Panc1 (cell line): Measurements from ENCODE around the gene MAB21L3. TPM values are rescaled to one million over a fixed set of nuclear protein-coding genes. Genes with fewer than 3 reads are reported as not detected.

Experiments used
- ATAC-seq: fragments of 200-7000 bp; cut with Tn5 transposase; 2 replicates; pipeline ENCODE4 v1.9.1; 2020; ENCODE audit warnings: mild to moderate bottlenecking, moderate library complexity
- BruUV-seq: library from RNA; stranded (reverse); fragments of 400-500 nt; replicated peaks from 2 replicates; lab custom pipeline; 2021; lab: Mats Ljungman, UMichigan
- CTCF ChIA-PET: fragments of 300-600 bp; sonication (Branson Sonifier 250); formaldehyde crosslinking; loops from one replicate; lab custom pipeline; 2022; ENCODE audit warnings: antibody characterized with exemption; lab: Charles Lee
- POLR2A ChIA-PET: fragments of 300-600 bp; sonication (Branson Sonifier 250); formaldehyde crosslinking; loops from one replicate; lab custom pipeline; 2022; ENCODE audit warnings: antibody characterized with exemption; lab: Charles Lee
- DNase-seq: peaks from one replicate; pipeline ENCODE4 v3.0.0-alpha.2; 2010; ENCODE audit warnings: low read depth, low spot score
- H3K27ac ChIP-seq: 2 replicates; pipeline ENCODE4 v1.5.1; 2011; ENCODE audit warnings: mild to moderate bottlenecking, low read length, inconsistent platforms
- H3K27me3 ChIP-seq: fragments of 200-500 bp; sonication (Bioruptor generic); 2 replicates; pipeline ENCODE4 v1.6.0; 2014; ENCODE audit warnings: low read length, inconsistent platforms; ENCODE audit not compliant: control insufficient read depth, insufficient read depth
- H3K36me3 ChIP-seq: fragments of 200-500 bp; sonication (Bioruptor generic); 2 replicates; pipeline ENCODE4 v1.5.1; 2014; ENCODE audit warnings: inconsistent platforms, mild to moderate bottlenecking, low read length, moderate library complexity; ENCODE audit not compliant: control insufficient read depth, insufficient read depth
- H3K4me1 ChIP-seq: 2 replicates; pipeline ENCODE4 v1.5.1; 2011; ENCODE audit warnings: inconsistent platforms, mild to moderate bottlenecking, low read length, moderate library complexity; ENCODE audit not compliant: control insufficient read depth, insufficient read depth
- H3K4me3 ChIP-seq, 2 experiments: 2 replicates each; pipeline ENCODE4 v1.5.1; 2011 to 2012; ENCODE audit warnings: low read depth in 2 of 2, low read length in 2 of 2, mild to moderate bottlenecking in 2 of 2, inconsistent platforms in 1 of 2, moderate library complexity in 1 of 2
- H3K9me3 ChIP-seq: fragments of 200-500 bp; sonication (Bioruptor generic); 2 replicates; pipeline ENCODE4 v1.5.1; 2014; ENCODE audit warnings: low read depth, mild to moderate bottlenecking, inconsistent platforms, low read length, moderate library complexity; ENCODE audit not compliant: control insufficient read depth, insufficient read depth
- POLR2AphosphoS5 ChIP-seq: IDR thresholded peaks from 2 replicates; pipeline ENCODE4 v1.6.1; 2012; ENCODE audit warnings: mild to moderate bottlenecking, low read depth, low read length, moderate library complexity
- REST ChIP-seq, 2 experiments: IDR thresholded peaks; 2 replicates each; pipeline ENCODE4 v1.6.1; 2011 to 2012; ENCODE audit warnings: low read depth in 2 of 2, control low read depth in 1 of 2, low read length in 1 of 2, mild to moderate bottlenecking in 1 of 2, moderate library complexity in 1 of 2; ENCODE audit not compliant: insufficient read depth in 1 of 2
- SIN3A ChIP-seq: IDR thresholded peaks from 2 replicates; pipeline ENCODE4 v1.6.1; 2012; ENCODE audit warnings: low read depth, mild to moderate bottlenecking, low read length, moderate library complexity, borderline replicate concordance; ENCODE audit not compliant: insufficient read depth
- TCF7L2 ChIP-seq: IDR thresholded peaks from 2 replicates; pipeline ENCODE4 v1.6.1; 2011; ENCODE audit warnings: mild to moderate bottlenecking, low read depth, low read length, inconsistent platforms
- in situ Hi-C: cut with HindIII; loops from 2 replicates; pipeline ENCODE4 v1.10.0; 2016; ENCODE audit warnings: low sequenced_read_pairs, low pct_unique_long_range_greater_than_20kb
- intact Hi-C: fragments of 100-400 bp; cut with micrococcal nuclease; formaldehyde crosslinking; loops from one replicate; pipeline ENCODE4 v1.10.0; 2022; ENCODE audit not compliant: unreplicated experiment
- total RNA-seq: library from RNA; stranded (reverse); gene quantifications from one replicate; pipeline ENCODE4 v1.2.1, GENCODE V29; 2021; ENCODE audit not compliant: unreplicated experiment
- TF ChIP-seq, protein P1 (sequence below): fragments of 450-650 bp; IDR thresholded peaks from 2 replicates; pipeline ENCODE4 v1.5.1; 2017; ENCODE audit warnings: mild to moderate bottlenecking

The MAB21L3 gene
- total RNA-seq, 1 experiment from 2014 or later = not detected

DNA sequence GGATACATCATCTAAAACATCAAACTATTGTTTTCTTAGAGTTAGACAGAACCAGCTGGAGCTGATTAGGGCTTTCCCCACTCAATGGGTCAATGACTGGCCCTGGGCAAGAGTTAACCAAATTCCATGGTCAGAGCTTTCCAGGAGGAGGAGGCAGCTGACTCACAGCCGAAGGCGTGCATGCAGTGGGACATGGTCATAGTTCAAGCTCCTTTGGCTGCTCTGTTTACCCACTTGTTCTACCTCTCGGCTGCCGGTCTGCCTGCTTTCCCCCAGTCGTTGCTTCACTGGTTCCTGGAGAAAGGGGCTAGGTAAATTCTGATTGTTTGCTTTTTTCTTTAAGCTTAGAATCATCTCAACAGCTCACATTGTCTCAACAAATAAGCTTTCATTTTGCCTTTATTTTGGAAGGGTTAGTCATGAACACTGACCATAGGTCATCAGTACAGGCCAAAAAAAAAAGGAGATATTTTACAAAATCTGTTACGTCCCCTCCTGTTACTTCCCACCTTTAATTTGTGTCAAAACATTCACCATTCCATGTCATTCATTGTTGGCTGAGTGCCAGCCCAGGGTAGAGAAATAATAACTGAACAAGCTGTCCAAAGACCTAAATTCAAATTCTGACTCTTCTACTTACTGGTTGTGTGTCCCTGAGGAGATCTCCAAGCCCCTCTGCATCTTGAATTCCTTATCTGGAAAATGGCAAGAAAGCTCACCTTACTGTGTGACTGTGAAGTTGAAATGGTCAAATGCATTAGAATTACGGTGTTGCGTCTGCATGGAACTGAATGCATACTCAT is 12.0 kb downstream of the MAB21L3 start:
- POLR2A ChIA-PET = no interaction called here
- no peak for ATAC-seq
- no peak for DNase-seq
- in situ Hi-C loops = no loop called here
- Histone ChIP-seq H3K9me3 (no peaks in the 10 kb centered on the region), H3K36me3 (no peaks in the 10 kb centered on the region), H3K27ac (no peak overlapping the region), H3K4me1 (no peaks in the 10 kb centered on the region), H3K27me3 (no peaks in the 10 kb centered on the region), H3K4me3 (no peak overlapping the region)
- TF ChIP-seq, protein P1, sequence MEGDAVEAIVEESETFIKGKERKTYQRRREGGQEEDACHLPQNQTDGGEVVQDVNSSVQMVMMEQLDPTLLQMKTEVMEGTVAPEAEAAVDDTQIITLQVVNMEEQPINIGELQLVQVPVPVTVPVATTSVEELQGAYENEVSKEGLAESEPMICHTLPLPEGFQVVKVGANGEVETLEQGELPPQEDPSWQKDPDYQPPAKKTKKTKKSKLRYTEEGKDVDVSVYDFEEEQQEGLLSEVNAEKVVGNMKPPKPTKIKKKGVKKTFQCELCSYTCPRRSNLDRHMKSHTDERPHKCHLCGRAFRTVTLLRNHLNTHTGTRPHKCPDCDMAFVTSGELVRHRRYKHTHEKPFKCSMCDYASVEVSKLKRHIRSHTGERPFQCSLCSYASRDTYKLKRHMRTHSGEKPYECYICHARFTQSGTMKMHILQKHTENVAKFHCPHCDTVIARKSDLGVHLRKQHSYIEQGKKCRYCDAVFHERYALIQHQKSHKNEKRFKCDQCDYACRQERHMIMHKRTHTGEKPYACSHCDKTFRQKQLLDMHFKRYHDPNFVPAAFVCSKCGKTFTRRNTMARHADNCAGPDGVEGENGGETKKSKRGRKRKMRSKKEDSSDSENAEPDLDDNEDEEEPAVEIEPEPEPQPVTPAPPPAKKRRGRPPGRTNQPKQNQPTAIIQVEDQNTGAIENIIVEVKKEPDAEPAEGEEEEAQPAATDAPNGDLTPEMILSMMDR = no peak
- no peak for TF ChIP-seq POLR2AphosphoS5
- TF ChIP-seq TCF7L2 = no peak
- TF ChIP-seq REST (IDR thresholded peaks at IDR 0.05; ENCODE audit: insufficient read depth in 1 of 2, low read depth in 2 of 2, low read length in 1 of 2) = no peak
- no peak for TF ChIP-seq SIN3A
- CTCF ChIA-PET = no interaction called here
- BruUV-seq = no TSS peak
- intact Hi-C loops = no loop called here

- Histone ChIP-seq H3K9me3 (no peaks in the 10 kb centered on the region), H3K4me3 (no peak overlapping the region), H3K36me3 (no peaks in the 10 kb centered on the region), H3K4me1 (no peaks in the 10 kb centered on the region), H3K27me3 (no peaks in the 10 kb centered on the region), H3K27ac (no peak overlapping the region)
- POLR2A ChIA-PET = no interaction called here
- in situ Hi-C loops (no loop called here), intact Hi-C loops (no loop called here)
- CTCF ChIA-PET = no interaction called here
- no TSS peak for BruUV-seq
- DNase-seq = no peak
- TF ChIP-seq POLR2AphosphoS5 = no peak
- no peak for TF ChIP-seq REST (IDR thresholded peaks at IDR 0.05; ENCODE audit: insufficient read depth in 1 of 2, low read depth in 2 of 2, low read length in 1 of 2)
- TF ChIP-seq SIN3A = no peak
- TF ChIP-seq, protein P1 = no peak
- TF ChIP-seq TCF7L2 = no peak
- ATAC-seq = no peak
Measured at GRCh38 chr1:116123837-116124533, 12.8 kb downstream of the MAB21L3 start.
